Measurements from ENCODE around the gene GNPTG.

The GNPTG gene

DNA sequence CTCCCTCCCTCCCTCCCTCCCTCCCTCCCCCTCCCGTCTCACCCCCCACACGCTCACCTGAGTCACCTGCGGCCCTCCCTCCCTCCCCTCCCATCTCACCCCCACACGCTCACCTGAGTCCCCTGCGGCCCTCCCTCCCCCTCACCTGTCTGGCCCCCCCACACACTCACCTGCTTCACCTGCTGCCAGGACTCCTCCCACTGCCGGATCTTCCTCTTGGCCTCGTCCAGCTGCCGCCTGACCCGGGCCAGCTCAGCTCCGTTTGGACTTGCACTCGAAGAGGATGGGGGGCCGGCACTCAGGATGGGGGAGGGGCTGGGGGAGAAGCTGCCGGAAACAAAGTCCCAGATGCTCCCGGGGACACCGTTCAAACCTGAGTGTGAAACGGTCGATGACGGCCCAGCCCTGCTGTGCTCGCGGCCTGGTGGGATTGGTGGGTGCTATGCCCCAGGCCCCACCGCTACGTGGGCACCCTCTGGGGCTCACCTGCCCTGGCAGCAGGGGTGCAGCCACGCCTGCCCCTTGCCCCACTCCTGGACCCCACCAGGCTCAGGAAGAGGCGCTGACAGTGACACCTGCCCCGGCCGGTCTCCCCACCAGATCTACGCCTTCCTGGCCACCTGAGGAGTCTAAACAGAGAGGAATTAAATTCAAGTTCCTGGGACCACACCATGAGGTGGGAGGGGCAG, 15.9 kb downstream of the GNPTG start:
- no peaks in the 10 kb centered on the region; the same call in 1 of the 2 replicates for H3K36me3 ChIP-seq (ENCODE audit: insufficient read depth)
- H4K20me1 ChIP-seq (ENCODE audit: insufficient read depth): no peaks in the 10 kb centered on the region; the same call in 1 of the 2 replicates
- no peak overlapping the region for H3K9ac ChIP-seq
- TF ChIP-seq, protein P1, sequence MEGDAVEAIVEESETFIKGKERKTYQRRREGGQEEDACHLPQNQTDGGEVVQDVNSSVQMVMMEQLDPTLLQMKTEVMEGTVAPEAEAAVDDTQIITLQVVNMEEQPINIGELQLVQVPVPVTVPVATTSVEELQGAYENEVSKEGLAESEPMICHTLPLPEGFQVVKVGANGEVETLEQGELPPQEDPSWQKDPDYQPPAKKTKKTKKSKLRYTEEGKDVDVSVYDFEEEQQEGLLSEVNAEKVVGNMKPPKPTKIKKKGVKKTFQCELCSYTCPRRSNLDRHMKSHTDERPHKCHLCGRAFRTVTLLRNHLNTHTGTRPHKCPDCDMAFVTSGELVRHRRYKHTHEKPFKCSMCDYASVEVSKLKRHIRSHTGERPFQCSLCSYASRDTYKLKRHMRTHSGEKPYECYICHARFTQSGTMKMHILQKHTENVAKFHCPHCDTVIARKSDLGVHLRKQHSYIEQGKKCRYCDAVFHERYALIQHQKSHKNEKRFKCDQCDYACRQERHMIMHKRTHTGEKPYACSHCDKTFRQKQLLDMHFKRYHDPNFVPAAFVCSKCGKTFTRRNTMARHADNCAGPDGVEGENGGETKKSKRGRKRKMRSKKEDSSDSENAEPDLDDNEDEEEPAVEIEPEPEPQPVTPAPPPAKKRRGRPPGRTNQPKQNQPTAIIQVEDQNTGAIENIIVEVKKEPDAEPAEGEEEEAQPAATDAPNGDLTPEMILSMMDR (conservative IDR thresholded peaks at IDR 0.05; ENCODE audit: low read depth, low read length): no peak
- H3K4me1 ChIP-seq (ENCODE audit: low read depth, poor library complexity, severe bottlenecking): no peaks in the 10 kb centered on the region
- H3K27ac ChIP-seq: no peak overlapping the region
- no peak overlapping the region for H2AFZ ChIP-seq (ENCODE audit: low read depth)
- 0 out of 2 replicates have a peak, but pooled peaks cover 4% of the 10 kb centered on the region for H3K79me2 ChIP-seq (ENCODE audit: insufficient read depth, low read depth)
- H3K27me3 ChIP-seq (ENCODE audit: insufficient read depth, low read depth): no peaks in the 10 kb centered on the region
- H3K4me3 ChIP-seq (IDR thresholded peaks at IDR 0.05; ENCODE audit: insufficient read depth, low read depth, low read length): no peak overlapping the region
- no peak overlapping the region for H3K4me2 ChIP-seq

DNA sequence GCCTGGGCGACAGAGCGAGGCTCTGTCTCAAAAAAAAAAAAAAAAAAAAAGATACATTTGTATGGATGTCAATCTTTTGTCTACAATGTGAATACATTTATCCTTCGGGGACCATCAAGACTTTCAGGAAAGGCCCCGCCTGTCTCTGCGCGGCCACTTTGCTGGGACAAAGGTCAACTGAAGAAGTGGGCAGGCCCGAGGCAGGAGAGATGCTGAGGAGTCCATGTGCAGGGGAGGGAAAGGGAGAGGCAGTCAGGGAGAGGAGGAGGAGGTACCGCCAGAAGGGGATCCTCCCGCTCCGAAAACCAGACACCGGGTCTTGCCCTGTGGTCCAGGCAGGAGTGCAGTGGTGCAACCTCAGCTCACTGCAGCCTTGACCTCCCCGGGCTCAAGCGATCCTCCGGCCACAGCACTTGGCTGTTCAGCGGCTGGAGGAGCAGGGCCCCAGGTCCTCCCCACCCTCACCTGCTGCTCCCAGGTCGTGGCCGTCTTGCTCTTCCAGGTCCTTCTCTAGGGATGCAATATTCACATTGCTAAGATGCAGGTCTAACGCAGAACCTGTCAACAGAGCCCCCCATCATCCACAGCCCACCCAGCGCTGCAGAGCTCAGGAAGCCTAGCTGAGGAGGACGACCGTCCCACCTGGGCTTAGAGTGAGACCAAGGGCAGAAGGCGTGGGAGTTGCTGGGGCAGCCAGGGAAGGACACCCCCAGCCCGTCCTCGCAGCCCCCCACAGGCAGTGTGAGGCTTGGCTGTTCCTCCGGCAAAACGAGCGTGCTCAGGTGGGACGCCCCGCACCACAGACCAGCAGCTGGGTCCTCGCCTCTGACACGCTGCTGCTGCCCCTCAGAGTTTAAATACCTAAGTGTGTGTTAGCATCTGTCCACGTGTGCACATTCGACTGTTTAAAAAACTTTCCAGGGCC, 19.6 kb downstream of the GNPTG start:
- H3K79me2 ChIP-seq (ENCODE audit: insufficient read depth, low read depth): no peaks in the 10 kb centered on the region
- H3K4me1 ChIP-seq (ENCODE audit: low read depth, poor library complexity, severe bottlenecking): no peaks in the 10 kb centered on the region
- H3K27ac ChIP-seq: no peak overlapping the region
- no peak overlapping the region for H3K4me3 ChIP-seq (IDR thresholded peaks at IDR 0.05; ENCODE audit: insufficient read depth, low read depth, low read length)
- TF ChIP-seq, protein P1 (conservative IDR thresholded peaks at IDR 0.05; ENCODE audit: low read depth, low read length): no peak
- H3K27me3 ChIP-seq (ENCODE audit: insufficient read depth, low read depth): no peaks in the 10 kb centered on the region
- no peak overlapping the region for H2AFZ ChIP-seq (ENCODE audit: low read depth)
- H3K9ac ChIP-seq: no peak overlapping the region
- no peak overlapping the region for H3K4me2 ChIP-seq
- no peaks in the 10 kb centered on the region for H3K36me3 ChIP-seq (ENCODE audit: insufficient read depth)
- no peaks in the 10 kb centered on the region for H4K20me1 ChIP-seq (ENCODE audit: insufficient read depth)

DNA sequence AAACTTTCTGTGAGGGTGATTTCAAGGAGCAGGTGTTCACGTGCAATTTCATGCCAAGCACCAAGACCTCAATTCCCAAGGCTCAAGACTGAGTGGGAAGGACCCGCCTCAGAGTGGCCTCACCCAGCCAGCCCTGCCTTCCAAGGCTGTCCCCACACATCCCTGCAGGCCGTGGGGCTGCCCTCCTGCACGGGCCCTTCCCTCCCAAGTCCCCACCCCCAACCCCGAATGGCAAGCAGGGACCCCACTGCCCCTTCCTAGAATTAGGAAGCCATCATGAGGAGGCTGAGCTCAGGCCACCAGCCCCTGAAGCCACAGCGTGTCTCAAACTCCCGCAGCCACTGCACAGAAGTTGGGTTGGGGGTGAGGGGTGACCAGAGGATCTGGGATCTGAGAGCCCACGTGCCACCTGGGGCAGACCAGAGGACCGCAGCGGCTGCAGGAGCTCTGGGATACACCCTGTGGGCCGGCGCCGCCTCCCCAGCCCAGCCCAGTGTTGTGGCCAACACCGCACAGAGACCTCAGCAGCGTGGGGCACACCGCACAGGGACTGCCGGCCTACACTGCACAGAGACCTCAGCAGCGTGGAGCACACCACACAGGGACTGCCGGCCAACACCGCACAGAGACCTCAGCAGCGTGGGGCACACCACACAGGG, 20.7 kb downstream of the GNPTG start:
- Histone ChIP-seq H3K4me1 (ENCODE audit: low read depth, poor library complexity, severe bottlenecking) (no peaks in the 10 kb centered on the region), H3K9ac (no peak overlapping the region), H3K36me3 (ENCODE audit: insufficient read depth) (no peaks in the 10 kb centered on the region), H3K27me3 (ENCODE audit: insufficient read depth, low read depth) (no peaks in the 10 kb centered on the region), H4K20me1 (ENCODE audit: insufficient read depth) (no peaks in the 10 kb centered on the region), H3K79me2 (ENCODE audit: insufficient read depth, low read depth) (no peaks in the 10 kb centered on the region), H2AFZ (ENCODE audit: low read depth) (no peak overlapping the region), H3K4me3 (IDR thresholded peaks at IDR 0.05; ENCODE audit: insufficient read depth, low read depth, low read length) (no peak overlapping the region), H3K27ac (no peak overlapping the region), H3K4me2 (no peak overlapping the region)
- TF ChIP-seq, protein P1 (conservative IDR thresholded peaks at IDR 0.05; ENCODE audit: low read depth, low read length): no peak

DNA sequence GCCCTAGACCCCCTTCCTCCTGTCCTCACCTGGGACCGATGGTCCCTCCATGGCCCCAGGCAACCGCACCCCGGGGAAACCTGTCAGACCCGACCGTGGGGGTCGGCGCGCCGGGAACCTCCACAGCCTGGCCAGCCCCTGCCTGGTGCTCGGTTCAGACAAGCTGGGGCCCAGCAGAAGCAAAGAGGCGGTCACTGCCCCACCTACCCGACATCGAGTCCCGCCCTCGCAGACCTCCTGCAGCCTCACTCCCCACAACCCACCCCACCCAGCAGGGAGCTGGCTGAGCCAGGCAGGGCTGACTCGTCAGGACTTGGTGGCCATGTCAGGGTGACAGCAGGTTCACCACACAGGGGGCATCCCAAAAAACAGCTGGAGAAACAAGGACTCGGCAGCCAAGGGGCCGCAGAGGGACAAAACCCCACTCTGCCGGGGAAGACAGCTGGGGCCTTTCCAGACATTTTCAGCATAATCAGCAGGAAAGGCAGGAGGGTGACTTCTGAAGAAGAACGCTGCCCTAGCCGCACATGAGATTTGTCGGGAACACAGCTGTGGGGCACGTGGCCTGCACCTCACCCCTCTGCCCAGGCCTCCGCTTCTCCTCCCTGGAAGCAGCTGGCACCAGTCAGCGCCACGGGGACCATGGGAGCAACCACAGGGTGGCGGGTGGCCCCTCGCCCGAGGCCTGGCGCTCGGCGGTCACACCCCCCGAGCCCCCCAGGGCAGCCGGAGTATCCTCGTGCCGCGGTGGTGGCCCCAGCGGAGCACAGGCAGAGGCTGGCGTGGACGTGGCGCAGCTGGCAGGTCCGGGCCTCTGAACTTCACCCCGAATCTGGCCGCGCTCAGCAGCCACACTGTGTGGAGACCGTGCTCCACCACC, 22.9 kb downstream of the GNPTG start:
- TF ChIP-seq, protein P1 (conservative IDR thresholded peaks at IDR 0.05; ENCODE audit: low read depth, low read length): no peak
- no peak overlapping the region for H3K4me2 ChIP-seq
- H3K4me1 ChIP-seq (ENCODE audit: low read depth, poor library complexity, severe bottlenecking): no peaks in the 10 kb centered on the region
- H3K27ac ChIP-seq: no peak overlapping the region
- no peak overlapping the region for H2AFZ ChIP-seq (ENCODE audit: low read depth)
- H4K20me1 ChIP-seq (ENCODE audit: insufficient read depth): no peaks in the 10 kb centered on the region
- no peaks in the 10 kb centered on the region for H3K36me3 ChIP-seq (ENCODE audit: insufficient read depth)
- H3K27me3 ChIP-seq (ENCODE audit: insufficient read depth, low read depth): no peaks in the 10 kb centered on the region
- no peaks in the 10 kb centered on the region for H3K79me2 ChIP-seq (ENCODE audit: insufficient read depth, low read depth)
- no peak overlapping the region for H3K9ac ChIP-seq
- no peak overlapping the region for H3K4me3 ChIP-seq (IDR thresholded peaks at IDR 0.05; ENCODE audit: insufficient read depth, low read depth, low read length)

Measured in KMS-11 (cell line).